Epithelial cell of proximal tubule (primary cell): ENCODE results near the gene ITPR1. TPM values are rescaled to one million over a fixed set of nuclear protein-coding genes. Genes with fewer than 3 reads are reported as not detected.
"Not testable (repeated sequence)": the region's sequence is repeated elsewhere in the genome, so short reads cannot be mapped to it uniquely, and the experiment has no call there.

Experiments
- DNase-seq: peaks from one replicate; pipeline ENCODE4 v3.0.0-alpha.2; 2011; ENCODE audit warnings: low read depth
- H3K4me3 ChIP-seq: 2 replicates; pipeline ENCODE4 v1.5.1; 2011; ENCODE audit warnings: low read depth, mild to moderate bottlenecking, low read length
- total RNA-seq: library from RNA; depleted of rRNA; stranded (reverse); fragments of >200 nt; gene quantifications from 2 replicates; pipeline ENCODE4 v1.2.3, GENCODE V29; 2015
- TF ChIP-seq, protein P1 (sequence below): conservative IDR thresholded peaks from 2 replicates; pipeline ENCODE4 v1.5.1; 2012; ENCODE audit warnings: low read depth, mild to moderate bottlenecking, low read length

ITPR1 gene
- total RNA-seq, 1 donor from 2014 or later, result 4.6 TPM

DNA sequence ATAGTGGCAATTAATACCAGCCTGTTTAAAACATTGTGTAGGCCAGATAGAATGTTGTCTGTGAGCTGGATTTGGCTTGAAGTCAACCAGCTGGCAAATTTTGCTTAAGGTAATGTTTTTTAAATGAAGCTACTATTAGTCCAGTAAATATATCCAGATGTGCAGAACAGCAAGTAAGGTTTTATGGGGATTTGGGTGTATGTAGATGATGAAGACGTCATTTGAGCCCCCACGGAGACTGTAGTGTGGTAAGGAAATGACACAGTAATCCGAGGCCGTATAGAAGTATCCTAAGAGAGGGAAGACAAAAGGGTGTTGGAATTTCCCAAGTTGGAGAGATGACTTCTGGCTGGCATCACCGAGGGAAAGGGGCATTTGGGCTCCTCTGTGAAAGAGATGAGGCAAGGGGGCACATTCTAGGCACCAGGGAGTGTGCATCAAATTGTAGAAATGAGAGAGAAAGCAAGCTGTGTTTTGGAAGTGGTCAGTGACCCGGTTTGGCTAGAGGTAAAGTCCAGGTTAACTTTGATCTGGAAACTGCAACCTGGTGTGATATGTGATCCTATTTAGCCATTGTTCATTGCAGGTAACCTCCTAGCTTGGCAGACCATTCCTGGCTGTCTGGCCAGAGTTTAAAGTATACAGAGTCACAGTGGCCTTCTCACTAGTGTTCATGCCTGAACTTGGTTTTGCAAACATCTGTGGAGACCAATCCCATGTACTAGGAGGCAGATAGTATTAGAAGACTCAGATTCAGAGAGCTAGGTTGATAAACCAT is 104.2 kb downstream of the ITPR1 start:
- no peak for DNase-seq
- no peak overlapping the region for H3K4me3 ChIP-seq
- TF ChIP-seq, protein P1, sequence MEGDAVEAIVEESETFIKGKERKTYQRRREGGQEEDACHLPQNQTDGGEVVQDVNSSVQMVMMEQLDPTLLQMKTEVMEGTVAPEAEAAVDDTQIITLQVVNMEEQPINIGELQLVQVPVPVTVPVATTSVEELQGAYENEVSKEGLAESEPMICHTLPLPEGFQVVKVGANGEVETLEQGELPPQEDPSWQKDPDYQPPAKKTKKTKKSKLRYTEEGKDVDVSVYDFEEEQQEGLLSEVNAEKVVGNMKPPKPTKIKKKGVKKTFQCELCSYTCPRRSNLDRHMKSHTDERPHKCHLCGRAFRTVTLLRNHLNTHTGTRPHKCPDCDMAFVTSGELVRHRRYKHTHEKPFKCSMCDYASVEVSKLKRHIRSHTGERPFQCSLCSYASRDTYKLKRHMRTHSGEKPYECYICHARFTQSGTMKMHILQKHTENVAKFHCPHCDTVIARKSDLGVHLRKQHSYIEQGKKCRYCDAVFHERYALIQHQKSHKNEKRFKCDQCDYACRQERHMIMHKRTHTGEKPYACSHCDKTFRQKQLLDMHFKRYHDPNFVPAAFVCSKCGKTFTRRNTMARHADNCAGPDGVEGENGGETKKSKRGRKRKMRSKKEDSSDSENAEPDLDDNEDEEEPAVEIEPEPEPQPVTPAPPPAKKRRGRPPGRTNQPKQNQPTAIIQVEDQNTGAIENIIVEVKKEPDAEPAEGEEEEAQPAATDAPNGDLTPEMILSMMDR, result no peak

DNA sequence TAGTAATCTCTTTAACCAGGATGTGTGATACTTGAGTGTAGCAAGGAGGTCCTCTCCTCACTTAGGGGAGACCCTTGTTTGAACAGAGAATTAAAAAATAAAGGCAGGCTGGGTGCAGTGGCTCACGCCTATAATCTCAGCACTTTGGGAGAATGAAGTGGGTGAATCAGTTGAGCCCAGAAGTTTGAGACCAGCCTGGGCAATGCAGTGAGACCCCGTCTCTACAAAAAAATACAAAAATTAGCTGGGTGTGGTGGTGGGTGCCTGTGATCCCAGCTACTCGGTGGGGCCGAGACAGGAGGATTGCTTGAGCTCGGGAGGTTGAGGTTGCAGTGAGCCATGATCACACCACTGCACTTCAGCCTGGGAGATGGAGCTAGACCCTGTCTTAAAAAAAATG is 105.1 kb downstream of the ITPR1 start:
- not testable (repeated sequence) for H3K4me3 ChIP-seq, DNase-seq

DNA sequence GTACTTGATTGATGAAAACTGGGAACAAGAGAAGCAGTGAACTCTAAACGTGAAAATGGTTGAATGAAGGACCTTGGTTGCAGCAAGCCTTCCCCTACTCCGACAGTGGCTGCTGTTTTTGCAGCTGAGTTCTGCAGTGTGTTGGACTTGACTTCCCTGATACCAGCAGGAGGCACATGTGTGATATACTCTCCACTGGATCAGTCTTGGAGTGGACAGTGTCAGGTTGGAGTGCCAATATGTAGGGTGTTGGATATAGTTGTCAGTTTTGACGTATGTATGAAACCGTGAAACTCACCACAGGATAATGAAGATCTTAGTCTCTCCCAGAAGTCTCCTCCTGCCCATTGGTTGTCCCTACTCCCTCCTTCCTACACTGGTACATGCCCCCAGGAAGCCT is 106.5 kb downstream of the ITPR1 start:
- TF ChIP-seq, protein P1, result no peak
- H3K4me3 ChIP-seq, result no peak overlapping the region
- no peak for DNase-seq

DNA sequence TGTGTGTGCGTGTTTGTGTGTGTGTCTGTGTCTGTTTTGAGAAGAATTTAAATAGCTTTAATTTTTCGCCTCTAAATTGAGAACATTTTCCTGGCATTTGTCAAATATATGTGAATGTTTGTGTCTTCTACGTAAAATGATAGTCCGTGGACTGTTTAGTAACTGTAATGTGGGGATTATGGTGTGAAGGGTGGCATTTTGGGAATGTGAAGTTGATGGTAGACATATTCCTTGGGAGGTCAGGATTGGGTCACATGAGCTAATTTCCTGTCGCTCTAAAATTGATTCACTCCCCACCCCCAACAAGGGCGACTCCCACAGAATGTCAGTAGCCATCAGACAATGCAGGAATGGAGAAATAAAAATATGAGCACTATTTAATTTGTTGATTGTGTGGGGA is 107.3 kb downstream of the ITPR1 start:
- H3K4me3 ChIP-seq, result no peak overlapping the region
- DNase-seq, result no peak
- TF ChIP-seq, protein P1, result no peak

DNA sequence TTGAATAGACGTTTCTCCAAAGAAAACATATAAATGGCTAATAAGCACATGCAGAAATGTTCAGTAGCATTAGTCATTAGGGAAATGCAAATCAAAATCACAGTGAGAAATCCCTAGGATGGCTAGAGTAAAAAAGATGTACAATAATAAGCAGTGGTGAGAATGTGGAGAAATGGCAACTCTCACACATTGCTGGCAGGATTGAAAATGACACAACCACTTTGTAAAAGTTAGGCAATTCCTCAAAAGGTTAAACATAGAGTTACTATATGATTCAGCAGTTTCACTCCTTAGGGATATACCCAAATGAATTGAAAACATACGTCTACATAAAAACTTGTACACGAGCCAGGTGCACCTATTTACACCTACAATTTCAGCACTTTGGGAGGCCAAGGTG is 108.7 kb downstream of the ITPR1 start:
- TF ChIP-seq, protein P1, result no peak
- no peak overlapping the region for H3K4me3 ChIP-seq
- DNase-seq, result no peak

DNA sequence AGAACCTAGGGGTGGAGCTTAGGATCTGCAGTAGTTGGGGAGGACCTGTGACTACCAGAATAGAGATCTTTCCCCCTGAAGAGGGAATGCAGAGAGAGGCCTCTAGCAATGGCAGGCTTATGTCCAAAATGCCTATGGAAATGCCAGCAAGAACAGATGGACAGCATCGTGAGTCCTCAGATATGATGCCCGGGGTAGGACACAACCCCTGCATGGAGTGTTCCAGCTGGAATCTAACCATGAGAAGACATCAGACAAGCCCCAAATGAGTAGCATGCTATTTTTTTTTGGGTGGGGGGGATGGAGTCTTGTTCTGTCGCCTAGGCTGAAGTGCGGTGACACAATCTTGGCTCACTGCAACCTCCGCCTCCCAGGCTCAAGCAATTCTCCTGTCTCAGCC is 111.5 kb downstream of the ITPR1 start:
- DNase-seq, result no peak
- no peak overlapping the region for H3K4me3 ChIP-seq
- TF ChIP-seq, protein P1, result no peak

DNA sequence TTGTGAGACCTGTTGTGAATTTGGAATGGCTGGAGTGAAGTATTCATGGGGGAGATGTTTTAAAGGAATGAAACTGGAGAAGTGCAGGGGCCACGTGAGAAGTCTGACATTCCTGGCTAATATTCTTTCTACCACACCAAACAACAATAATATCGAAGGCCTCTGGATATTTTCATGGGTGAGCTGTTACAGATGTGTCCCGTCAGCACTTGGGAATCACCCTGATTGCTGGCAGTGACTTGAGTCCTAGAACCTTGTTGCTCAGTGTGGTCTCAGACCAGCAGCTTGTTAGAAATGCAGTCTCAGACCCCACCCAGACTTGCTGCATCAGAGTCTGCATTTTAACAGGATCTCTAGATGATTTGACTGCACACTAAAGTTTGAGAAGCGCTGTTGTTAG is 113.8 kb downstream of the ITPR1 start:
- TF ChIP-seq, protein P1, result no peak
- no peak for DNase-seq
- no peak overlapping the region for H3K4me3 ChIP-seq
